HG03442 (cell line): ENCODE results near the gene YWHAE.
"Not testable (repeated sequence)": the region's sequence is repeated elsewhere in the genome, so short reads cannot be mapped to it uniquely, and the experiment has no call there.

Experiments used
- ATAC-seq: cut with Tn5 transposase; IDR thresholded peaks from one replicate; pipeline ENCODE4 v1.9.1; 2021; ENCODE audit warnings: mild to moderate bottlenecking, moderate library complexity; ENCODE audit not compliant: unreplicated experiment

Gene YWHAE

GRCh38 chr17:1413281-1413791, 13.3 kb upstream of the YWHAE start:
- ATAC-seq: no peak

GRCh38 chr17:1412185-1413110, 12.4 kb upstream of the YWHAE start:
- no peak for ATAC-seq

GRCh38 chr17:1402262-1402586, 2.2 kb upstream of the YWHAE start:
- no peak for ATAC-seq

DNA sequence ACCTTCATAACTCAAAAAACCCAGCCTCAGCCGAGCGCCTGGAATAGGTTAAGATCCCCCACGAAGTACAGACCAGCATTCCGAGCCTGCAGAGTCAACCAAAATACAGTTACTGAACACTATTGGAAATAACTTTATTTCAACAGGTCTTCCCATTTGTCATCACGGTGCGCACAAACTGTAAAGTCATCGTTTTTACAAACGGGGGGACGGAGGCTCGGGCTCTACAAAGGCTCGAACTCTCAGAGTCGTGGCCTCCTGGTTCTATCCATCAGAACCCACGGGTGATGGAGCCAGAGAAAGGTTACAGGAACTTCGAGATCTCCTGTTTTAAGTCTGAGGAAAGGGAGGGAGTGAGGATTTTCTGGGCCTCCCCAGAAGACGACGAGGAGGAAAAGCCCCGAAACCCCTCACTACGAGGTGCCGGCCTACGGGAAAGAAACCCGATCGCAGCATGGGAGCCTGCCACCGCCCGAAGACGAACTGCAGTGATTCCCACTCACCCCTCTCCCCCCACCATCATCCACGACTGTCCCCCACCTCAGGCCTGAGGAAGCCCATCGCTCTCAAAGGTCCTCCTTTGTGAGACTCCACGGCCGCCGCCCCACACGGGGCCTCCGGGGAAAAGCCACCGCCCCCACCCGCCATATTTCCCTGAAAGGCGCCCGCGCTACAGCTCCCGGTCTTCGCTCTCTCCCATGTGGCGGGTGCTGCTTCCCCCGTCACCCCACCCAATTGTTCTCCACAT, 917 bp downstream of the YWHAE start:
- peak; percentile 14 for ATAC-seq

GRCh38 chr17:1398028-1398427, 2.0 kb downstream of the YWHAE start:
- no peak for ATAC-seq

GRCh38 chr17:1395876-1396665, 4.0 kb downstream of the YWHAE start:
- ATAC-seq: not testable (repeated sequence)

GRCh38 chr17:1391577-1391976, 8.4 kb downstream of the YWHAE start:
- no peak for ATAC-seq

- ATAC-seq: no peak
Measured at GRCh38 chr17:1390432-1391367, 9.3 kb downstream of the YWHAE start.

DNA sequence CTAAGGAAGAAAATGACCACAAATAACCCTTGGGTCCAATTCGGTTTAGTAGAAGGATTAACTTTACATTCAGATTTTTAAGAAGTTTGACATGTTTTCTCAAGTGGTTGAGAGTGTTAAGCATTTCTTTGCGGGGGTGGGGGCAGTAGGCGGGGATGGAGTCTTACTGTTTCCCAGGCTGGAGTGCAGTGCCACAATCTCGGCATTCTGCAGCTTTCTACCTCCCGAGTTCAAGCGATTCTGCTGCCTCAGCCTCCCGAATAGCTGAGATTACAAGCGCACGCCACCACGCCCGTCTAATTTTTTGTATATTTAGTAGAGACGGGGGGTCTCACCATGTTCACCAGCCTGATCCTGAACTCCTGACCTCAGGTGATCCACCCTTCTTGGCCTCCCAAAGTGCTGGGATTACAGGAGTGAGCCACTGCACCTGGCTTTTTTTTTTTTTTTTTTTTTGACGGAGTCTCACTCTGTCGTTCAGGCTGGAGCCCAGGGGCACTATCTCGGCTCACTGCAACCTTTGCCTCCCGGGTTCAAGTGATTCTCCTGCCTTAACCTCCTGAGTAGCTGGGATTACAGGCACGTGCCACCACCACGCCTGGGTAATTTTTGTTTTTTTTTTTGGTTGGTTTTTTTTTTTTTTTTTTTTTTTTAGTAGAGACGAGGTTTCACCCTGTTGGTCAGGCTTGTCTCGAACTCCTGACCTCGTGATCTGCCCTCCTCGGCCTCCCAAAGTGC, 12.4 kb downstream of the YWHAE start:
- ATAC-seq: not testable (repeated sequence)

DNA sequence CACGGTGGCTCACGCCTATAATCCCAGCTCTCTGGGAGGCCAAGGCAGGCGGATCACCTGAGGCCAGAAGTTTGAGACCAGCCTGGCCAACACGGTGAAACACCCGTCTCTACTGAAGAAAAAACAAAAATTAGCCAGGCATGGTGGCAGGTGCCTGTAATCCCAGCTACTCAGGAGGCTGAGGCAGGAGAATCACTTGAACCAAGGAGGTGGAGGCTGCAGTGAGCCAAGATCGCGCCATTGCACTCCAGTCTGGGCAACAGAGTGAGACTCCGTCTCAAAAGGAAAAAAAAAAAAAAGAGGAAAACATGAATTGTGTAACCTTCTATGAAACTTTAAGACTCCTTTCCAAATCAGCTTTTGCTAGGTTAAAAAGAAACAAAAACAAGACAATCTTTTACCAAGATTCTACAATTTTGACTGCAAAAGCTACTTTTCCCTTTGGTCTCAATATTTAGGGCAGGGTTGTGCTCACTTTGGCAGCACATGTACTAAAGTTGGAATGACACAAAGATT, 13.3 kb downstream of the YWHAE start:
- not testable (repeated sequence) for ATAC-seq

DNA sequence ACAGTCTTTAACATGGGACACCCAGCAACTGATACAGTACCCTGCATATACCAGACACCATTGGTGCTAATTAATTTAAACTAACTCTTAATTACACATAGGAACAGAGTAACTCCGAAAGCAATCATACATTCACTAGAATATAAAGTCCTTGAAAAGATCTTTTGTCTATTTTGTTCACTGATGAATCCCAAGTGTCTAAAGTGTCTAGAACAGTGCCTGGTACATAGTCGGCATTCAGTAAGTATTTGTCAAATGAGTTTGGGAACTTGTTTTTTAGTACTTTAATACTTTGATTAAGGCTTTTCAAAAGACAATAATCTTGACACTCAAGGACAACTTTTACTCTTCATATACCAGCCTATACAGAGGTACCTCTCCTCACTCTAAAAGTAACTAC, 13.8 kb downstream of the YWHAE start:
- ATAC-seq: no peak

DNA sequence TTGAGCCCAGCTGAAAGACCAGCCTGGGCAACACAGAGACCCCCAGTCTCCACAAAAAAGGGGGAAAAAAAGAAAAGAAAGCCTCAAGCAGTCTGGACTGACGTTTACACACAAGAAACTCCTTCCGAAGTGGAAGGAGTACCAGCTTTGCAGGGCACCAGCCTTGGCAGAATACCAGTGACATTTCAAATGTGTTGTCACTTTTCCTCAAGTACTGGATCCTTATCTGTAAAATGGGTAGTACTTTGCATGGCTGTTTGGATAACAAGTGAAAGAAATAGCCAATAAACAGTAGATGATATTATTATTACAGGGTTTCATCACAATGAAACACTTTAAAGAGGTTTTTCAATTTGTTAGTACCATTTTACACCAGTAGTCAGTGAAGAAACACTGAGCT, 14.2 kb downstream of the YWHAE start:
- ATAC-seq: no peak

DNA sequence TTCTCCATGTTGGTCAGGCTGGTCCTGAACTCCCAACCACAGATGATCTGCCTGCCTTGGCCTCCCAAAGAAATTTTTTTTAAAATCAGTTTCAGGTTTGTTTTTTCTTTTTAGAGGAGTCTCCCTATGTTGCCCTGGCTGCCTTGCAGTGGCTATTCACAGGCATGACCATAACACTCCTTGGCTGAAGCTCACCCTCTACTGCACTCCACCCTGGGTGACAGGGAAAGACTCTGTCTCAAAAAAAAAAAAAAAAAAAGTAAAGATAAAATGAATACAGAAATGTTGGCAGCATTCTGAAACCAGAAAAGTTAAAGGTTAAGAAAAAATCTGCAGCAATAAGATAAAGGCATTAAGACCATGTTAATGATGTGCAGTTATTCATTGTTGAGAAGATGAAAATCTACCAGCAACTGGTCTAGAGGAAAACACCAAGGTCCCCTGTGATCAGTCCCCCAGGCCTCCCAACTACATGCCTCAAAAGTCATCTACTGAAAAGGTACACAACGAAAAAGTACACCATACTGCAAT, 15.1 kb downstream of the YWHAE start:
- ATAC-seq: no peak

DNA sequence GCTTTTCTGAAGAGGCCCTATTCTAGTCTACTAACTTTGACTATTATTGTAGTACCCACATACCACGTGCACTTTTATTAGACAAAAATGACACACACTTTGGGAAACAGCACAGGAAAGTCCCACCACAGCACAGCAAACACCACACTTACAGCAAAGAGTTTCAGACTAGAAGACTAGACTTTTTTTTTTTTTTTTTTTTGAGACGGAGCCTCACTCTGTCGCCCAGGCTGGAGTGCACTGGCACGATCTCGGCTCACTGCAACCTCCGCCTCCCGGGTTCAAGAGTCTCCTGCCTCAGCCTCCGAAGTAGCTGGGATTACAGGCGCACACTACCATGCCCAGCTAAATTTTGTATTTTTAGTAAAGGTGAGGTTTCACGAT, 20.1 kb downstream of the YWHAE start:
- no peak for ATAC-seq

- ATAC-seq: no peak
Measured at GRCh38 chr17:1379208-1379929, 20.7 kb downstream of the YWHAE start.

GRCh38 chr17:1378476-1378860, 21.6 kb downstream of the YWHAE start:
- not testable (repeated sequence) for ATAC-seq

GRCh38 chr17:1377334-1377733, 22.7 kb downstream of the YWHAE start:
- ATAC-seq: no peak

- ATAC-seq: no peak
Measured at GRCh38 chr17:1376061-1376460, 24.0 kb downstream of the YWHAE start.
